CD4-positive, alpha-beta T cell (primary cell): Measurements from ENCODE around the gene FBLN2. TPM values are rescaled to one million over a fixed set of nuclear protein-coding genes. Genes with fewer than 3 reads are reported as not detected.

Experiments used
- ATAC-seq: fragments of 200-7000 bp; cut with Tn5 transposase; one replicate; pipeline ENCODE4 v1.10.0; 2022; ENCODE audit warnings: mild to moderate bottlenecking; ENCODE audit not compliant: poor library complexity
- CTCF ChIA-PET: fragments of 350-600 bp; sonication (Branson Sonifier 250); formaldehyde crosslinking; loops from one replicate; lab custom pipeline; 2021; ENCODE audit warnings: antibody characterized with exemption, inconsistent platforms; lab: Charles Lee
- POLR2A ChIA-PET: fragments of 350-600 bp; sonication (Branson Sonifier 250); formaldehyde crosslinking; loops from one replicate; lab custom pipeline; 2021; ENCODE audit warnings: antibody characterized with exemption, inconsistent platforms; lab: Charles Lee
- DNase-seq, 14 experiments: peaks; one replicate each; pipeline ENCODE4 v3.0.0-alpha.2; 2013 to 2020; ENCODE audit warnings: mixed read lengths in 2 of 14
- H3K27ac ChIP-seq, 2 donors: one replicate each; pipeline versions ENCODE4 v1.5.1 to v1.7.0; 2013; ENCODE audit warnings: low read length in 2 of 2, low read depth in 1 of 2, mild to moderate bottlenecking in 1 of 2
- H3K27me3 ChIP-seq, 2 experiments: 1 replicate in 1 of 2; 2 replicates in 1 of 2; pipeline versions ENCODE4 v1.6.1 to v1.7.0; 2013; ENCODE audit warnings: low read length in 2 of 2, control low read depth in 1 of 2, mild to moderate bottlenecking in 1 of 2, moderate library complexity in 1 of 2; ENCODE audit not compliant: insufficient read depth in 2 of 2, control insufficient read depth in 1 of 2
- H3K36me3 ChIP-seq: one replicate; pipeline ENCODE4 v1.6.1; 2013; ENCODE audit warnings: low read length, control low read depth; ENCODE audit not compliant: insufficient read depth
- H3K4me1 ChIP-seq: one replicate; pipeline ENCODE4 v1.6.1; 2013; ENCODE audit warnings: low read length, control low read depth; ENCODE audit not compliant: insufficient read depth
- H3K4me3 ChIP-seq: one replicate; pipeline ENCODE4 v1.5.1; 2013; ENCODE audit warnings: mild to moderate bottlenecking, low read length, moderate library complexity
- H3K9me3 ChIP-seq, 2 experiments: 1 replicate in 1 of 2; 2 replicates in 1 of 2; pipeline versions ENCODE4 v1.6.1 to v1.7.0; 2013; ENCODE audit warnings: low read length in 2 of 2, mild to moderate bottlenecking in 2 of 2, control low read depth in 1 of 2, moderate library complexity in 1 of 2; ENCODE audit not compliant: control insufficient read depth in 1 of 2, insufficient read depth in 1 of 2
- H3K27ac Mint-ChIP-seq: one replicate; pipeline ENCODE4 v1.8.0; 2020; ENCODE audit warnings: mixed read lengths
- H3K27me3 Mint-ChIP-seq: one replicate; pipeline ENCODE4 v1.8.0; 2021; ENCODE audit warnings: mixed read lengths
- H3K36me3 Mint-ChIP-seq: one replicate; pipeline ENCODE4 v1.8.0; 2021; ENCODE audit warnings: low read depth, mixed read lengths
- H3K4me1 Mint-ChIP-seq: one replicate; pipeline ENCODE4 v1.8.0; 2021; ENCODE audit warnings: low read depth, mixed read lengths
- H3K4me3 Mint-ChIP-seq: one replicate; pipeline ENCODE4 v1.8.0; 2020; ENCODE audit warnings: mild to moderate bottlenecking, mixed read lengths
- H3K9me3 Mint-ChIP-seq: one replicate; pipeline ENCODE4 v1.8.0; 2020; ENCODE audit warnings: mixed read lengths
- intact Hi-C, 2 experiments: fragments of 100-400 bp; cut with DNase I in 1 of 2; cut with micrococcal nuclease in 1 of 2; formaldehyde crosslinking; loops; one replicate each; pipeline versions ENCODE4 v1.15.1 to v1.9.0; 2023 to 2025; cut with DNase I, micrococcal nuclease
- total RNA-seq, 174 experiments: library from RNA in 2 of 174; stranded (reverse) in 2 of 174; gene quantifications; one replicate each; pipeline ENCODE4 v1.2.3 and lab custom pipeline; 2021 to 2026
- TF ChIP-seq, protein P1 (sequence below): fragments of 200-600 bp; IDR thresholded peaks from one replicate; pipeline ENCODE4 v1.8.0; 2022; ENCODE audit warnings: antibody characterized with exemption, mild to moderate bottlenecking

Gene FBLN2
- total RNA-seq, 2 experiments from 2014 or later: 0.19 to 0.25 TPM

DNA sequence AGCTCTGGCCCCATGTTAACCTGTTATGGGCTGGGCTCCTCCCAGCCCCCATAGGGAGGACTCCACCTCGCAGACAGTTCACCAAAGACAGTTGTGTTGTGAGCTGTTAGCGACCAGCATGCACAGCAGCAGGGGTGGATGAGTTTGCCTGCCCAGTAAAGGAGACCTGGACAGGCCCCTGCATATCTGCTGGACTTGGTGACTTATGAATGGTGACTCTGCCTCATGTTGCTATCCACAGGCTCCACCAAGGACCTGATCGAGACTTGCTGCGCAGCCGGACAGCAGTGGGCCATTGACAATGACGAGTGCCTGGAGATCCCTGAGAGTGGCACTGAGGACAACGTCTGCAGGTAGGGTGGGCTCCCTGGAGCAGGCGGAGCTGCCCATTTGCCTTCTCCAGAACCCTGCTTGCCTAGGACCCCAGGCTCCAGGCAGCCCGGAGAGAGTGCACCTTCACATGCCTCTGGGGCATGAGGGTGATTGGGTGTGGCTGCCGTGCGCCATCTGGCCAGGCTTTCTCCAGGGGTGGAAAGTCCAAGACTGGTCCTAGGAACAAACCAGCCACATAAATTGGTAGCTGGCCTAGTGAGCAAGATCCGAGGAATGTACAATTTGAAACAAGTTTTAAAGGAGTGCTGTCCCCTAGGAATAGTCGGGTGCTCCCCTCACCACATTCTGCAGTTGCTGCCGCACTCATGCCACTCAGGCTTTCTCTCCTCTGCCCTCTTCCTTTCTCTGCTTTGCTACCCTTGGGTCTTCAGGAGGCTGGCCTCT is 59.1 kb downstream of the FBLN2 start:
- CTCF ChIA-PET: no interaction called here

DNA sequence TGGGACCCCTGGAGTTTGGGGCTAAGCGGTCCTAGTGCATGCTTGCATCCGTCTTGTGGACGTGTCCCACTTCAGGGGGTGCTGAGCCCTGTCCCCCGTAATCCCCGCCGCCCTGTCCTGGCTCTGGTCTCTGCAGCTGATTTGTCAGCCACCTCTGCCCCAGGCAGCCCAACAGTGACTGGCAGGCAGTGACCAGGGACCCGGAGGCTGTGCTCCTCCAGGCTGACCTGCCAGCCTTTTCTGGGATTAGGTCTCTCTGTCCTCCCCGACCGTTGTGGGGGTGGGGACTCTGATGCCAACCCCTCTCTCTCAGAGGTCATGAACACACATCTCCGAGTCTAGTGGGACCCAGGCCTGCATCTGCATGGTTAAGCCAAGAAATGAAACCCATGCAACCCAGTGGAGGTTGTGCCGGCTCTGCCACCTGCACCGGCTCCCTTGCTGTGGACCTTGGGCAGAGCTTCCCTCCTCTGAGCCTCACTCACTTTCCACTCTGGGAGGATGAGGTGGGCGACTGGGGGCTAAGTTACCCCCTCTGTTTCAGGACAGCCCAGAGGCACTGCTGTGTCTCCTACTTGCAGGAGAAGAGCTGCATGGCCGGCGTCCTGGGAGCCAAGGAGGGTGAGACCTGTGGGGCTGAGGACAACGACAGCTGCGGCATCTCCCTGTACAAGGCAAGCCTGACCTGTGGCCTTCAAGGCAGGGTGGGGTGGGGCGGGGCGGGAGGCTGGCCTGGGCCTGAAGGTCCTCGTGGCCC is 60.2 kb downstream of the FBLN2 start:
- Mint-ChIP-seq H3K27me3 (no peaks in the 10 kb centered on the region), H3K36me3 (no peaks in the 10 kb centered on the region), H3K4me3 (no peak overlapping the region), H3K9me3 (peaks cover under 1% of the 10 kb centered on the region), H3K27ac (no peak overlapping the region), H3K4me1 (no peaks in the 10 kb centered on the region)
- no peak overlapping the region for H3K4me3 ChIP-seq
- no peak overlapping the region for H3K27ac ChIP-seq
- H3K36me3 ChIP-seq: no peaks in the 10 kb centered on the region
- H3K27me3 ChIP-seq: peaks cover 0 to 6% of the 10 kb centered on the region in 2 experiments
- intact Hi-C loops: no loop called here
- H3K4me1 ChIP-seq: no peaks in the 10 kb centered on the region
- ATAC-seq: no peak
- DNase-seq: no peak
- CTCF ChIA-PET: no interaction called here
- POLR2A ChIA-PET: no interaction called here
- TF ChIP-seq, protein P1, sequence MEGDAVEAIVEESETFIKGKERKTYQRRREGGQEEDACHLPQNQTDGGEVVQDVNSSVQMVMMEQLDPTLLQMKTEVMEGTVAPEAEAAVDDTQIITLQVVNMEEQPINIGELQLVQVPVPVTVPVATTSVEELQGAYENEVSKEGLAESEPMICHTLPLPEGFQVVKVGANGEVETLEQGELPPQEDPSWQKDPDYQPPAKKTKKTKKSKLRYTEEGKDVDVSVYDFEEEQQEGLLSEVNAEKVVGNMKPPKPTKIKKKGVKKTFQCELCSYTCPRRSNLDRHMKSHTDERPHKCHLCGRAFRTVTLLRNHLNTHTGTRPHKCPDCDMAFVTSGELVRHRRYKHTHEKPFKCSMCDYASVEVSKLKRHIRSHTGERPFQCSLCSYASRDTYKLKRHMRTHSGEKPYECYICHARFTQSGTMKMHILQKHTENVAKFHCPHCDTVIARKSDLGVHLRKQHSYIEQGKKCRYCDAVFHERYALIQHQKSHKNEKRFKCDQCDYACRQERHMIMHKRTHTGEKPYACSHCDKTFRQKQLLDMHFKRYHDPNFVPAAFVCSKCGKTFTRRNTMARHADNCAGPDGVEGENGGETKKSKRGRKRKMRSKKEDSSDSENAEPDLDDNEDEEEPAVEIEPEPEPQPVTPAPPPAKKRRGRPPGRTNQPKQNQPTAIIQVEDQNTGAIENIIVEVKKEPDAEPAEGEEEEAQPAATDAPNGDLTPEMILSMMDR: no peak
- H3K9me3 ChIP-seq: peaks cover 0 to 8% of the 10 kb centered on the region in 2 experiments

More for the DNA sequence above, 59.1 kb downstream of the FBLN2 start:
- ATAC-seq (no peak), DNase-seq (no peak)
- Mint-ChIP-seq H3K27me3 (no peaks in the 10 kb centered on the region), H3K9me3 (no peaks in the 10 kb centered on the region), H3K4me3 (no peak overlapping the region), H3K4me1 (no peaks in the 10 kb centered on the region), H3K36me3 (no peaks in the 10 kb centered on the region), H3K27ac (no peak overlapping the region)
- Histone ChIP-seq H3K4me3 (no peak overlapping the region), H3K36me3 (no peaks in the 10 kb centered on the region), H3K27me3 (peaks cover 0 to 6% of the 10 kb centered on the region in 2 experiments), H3K9me3 (peaks cover 0 to 3% of the 10 kb centered on the region in 2 experiments), H3K27ac (no peak overlapping the region), H3K4me1 (no peaks in the 10 kb centered on the region)
- TF ChIP-seq, protein P1: no peak
- POLR2A ChIA-PET: no interaction called here
- intact Hi-C loops: no loop called here

DNA sequence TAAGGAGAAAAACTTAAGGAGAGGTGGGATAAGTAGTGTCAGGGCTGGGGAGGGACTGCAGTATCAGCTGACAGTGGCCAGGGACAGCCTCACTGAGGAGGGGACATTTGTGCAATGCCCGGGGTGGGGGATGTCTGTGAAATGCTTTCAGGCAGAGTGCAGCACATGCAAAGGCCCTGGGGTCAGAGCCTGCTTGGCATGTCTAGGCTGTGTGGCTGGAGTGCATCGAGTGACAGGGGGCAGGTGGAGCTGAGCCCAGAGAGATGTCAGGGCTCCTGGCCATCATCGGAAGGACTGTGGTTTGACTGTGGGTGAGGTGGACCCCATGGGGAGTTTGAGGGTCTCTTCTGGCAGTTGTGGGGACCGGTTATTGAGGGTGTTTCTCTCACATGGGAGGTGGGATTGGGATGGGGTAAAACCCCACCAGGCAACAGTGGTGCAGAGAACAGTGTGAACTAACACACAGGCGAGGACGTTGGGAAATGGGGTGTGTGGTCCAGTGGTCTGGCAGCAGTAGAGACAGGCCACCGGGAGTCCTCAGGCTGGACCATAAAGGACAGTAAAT is 61.2 kb downstream of the FBLN2 start:
- no peak for ATAC-seq
- Histone ChIP-seq H3K9me3 (peaks cover 0 to 8% of the 10 kb centered on the region in 2 experiments), H3K27me3 (peaks cover 0 to 3% of the 10 kb centered on the region in 2 experiments), H3K4me1 (no peaks in the 10 kb centered on the region), H3K36me3 (no peaks in the 10 kb centered on the region), H3K4me3 (no peak overlapping the region), H3K27ac (no peak overlapping the region)
- CTCF ChIA-PET: no interaction called here
- Mint-ChIP-seq H3K27me3 (no peaks in the 10 kb centered on the region), H3K4me1 (no peaks in the 10 kb centered on the region), H3K27ac (no peak overlapping the region), H3K36me3 (no peaks in the 10 kb centered on the region), H3K9me3 (peaks cover 3% of the 10 kb centered on the region), H3K4me3 (no peak overlapping the region)
- POLR2A ChIA-PET: no interaction called here
- TF ChIP-seq, protein P1: no peak
- no peak for DNase-seq
- intact Hi-C loops: no loop called here
